Activated CD8-positive, alpha-beta memory T cell treated with anti-CD3 and anti-CD28 coated beads, Interleukin-2, amount 10 ng/mL, durations not matched to agents 7 days and 5 days (primary cell): ENCODE data around the gene TASP1. TPM values are rescaled to one million over a fixed set of nuclear protein-coding genes. Genes with fewer than 3 reads are reported as not detected.
"Not testable (repeated sequence)": the region's sequence is repeated elsewhere in the genome, so short reads cannot be mapped to it uniquely, and the experiment has no call there.

Experiments used
- ATAC-seq: fragments of 150-1000 bp; cut with Tn5 transposase; one replicate; pipeline ENCODE4 v1.10.0; 2021; ENCODE audit warnings: moderate library complexity
- CTCF ChIA-PET: fragments of 350-600 bp; sonication (Branson Sonifier 250); formaldehyde crosslinking; loops from one replicate; lab custom pipeline; 2021; ENCODE audit warnings: antibody characterized with exemption; lab: Charles Lee
- DNase-seq: peaks from one replicate; pipeline ENCODE4 v3.0.0-alpha.2; 2020
- H3K27ac Mint-ChIP-seq: one replicate; pipeline ENCODE4 v1.8.0; 2021; ENCODE audit warnings: mild to moderate bottlenecking, mixed read lengths
- H3K27me3 Mint-ChIP-seq: one replicate; pipeline ENCODE4 v1.8.0; 2021; ENCODE audit warnings: mixed read lengths
- H3K36me3 Mint-ChIP-seq: one replicate; pipeline ENCODE4 v1.8.0; 2021; ENCODE audit warnings: mild to moderate bottlenecking, mixed read lengths
- H3K4me1 Mint-ChIP-seq: one replicate; pipeline ENCODE4 v1.8.0; 2021; ENCODE audit warnings: mixed read lengths
- H3K4me3 Mint-ChIP-seq: one replicate; pipeline ENCODE4 v1.8.0; 2021; ENCODE audit warnings: mild to moderate bottlenecking, moderate library complexity, mixed read lengths
- H3K9me3 Mint-ChIP-seq: one replicate; pipeline ENCODE4 v1.8.0; 2022; ENCODE audit warnings: low read depth, mixed read lengths
- total RNA-seq, 2 experiments: library from RNA; stranded (reverse); gene quantifications; one replicate each; pipeline ENCODE4 v1.2.3, GENCODE V29; 2021

Gene TASP1
- total RNA-seq, 2 experiments from 2014 or later = 10.3 to 11.7 TPM

DNA sequence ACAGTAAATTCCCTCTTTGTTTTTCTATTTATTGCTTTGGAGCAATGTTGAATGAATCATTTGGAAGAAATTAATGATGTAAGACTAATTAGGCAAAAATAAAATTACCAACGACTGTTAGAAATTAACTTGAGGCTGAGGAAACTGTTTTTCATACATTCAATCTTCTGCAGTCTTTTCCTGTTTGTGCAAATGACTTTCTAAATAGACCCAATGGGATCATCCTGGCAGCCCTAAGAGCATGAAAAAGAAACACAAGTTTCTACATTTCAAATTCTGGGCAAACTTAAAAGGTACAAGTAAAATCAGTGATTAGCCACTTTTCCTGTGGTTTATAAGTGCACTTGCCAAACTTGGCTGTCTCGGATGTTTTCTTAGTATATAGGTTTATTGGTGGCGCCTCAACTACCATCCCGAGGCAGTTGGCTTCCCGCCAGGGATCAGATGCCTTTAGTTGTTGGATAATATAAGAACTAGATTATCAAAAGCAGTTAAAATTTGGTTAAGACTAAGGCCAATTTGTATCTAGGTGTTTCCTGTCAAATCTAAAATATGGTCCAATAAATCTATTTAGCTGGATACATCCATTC lies 236.5 kb downstream of the TASP1 start:
- H3K4me1 Mint-ChIP-seq = peaks cover 3% of the 10 kb centered on the region
- DNase-seq (no peak), ATAC-seq (no peak)
- H3K27ac Mint-ChIP-seq = no peak overlapping the region
- H3K27me3 Mint-ChIP-seq = no peaks in the 10 kb centered on the region
- no peak overlapping the region for H3K4me3 Mint-ChIP-seq
- CTCF ChIA-PET = no interaction called here
- no peaks in the 10 kb centered on the region for H3K36me3 Mint-ChIP-seq
- no peaks in the 10 kb centered on the region for H3K9me3 Mint-ChIP-seq

DNA sequence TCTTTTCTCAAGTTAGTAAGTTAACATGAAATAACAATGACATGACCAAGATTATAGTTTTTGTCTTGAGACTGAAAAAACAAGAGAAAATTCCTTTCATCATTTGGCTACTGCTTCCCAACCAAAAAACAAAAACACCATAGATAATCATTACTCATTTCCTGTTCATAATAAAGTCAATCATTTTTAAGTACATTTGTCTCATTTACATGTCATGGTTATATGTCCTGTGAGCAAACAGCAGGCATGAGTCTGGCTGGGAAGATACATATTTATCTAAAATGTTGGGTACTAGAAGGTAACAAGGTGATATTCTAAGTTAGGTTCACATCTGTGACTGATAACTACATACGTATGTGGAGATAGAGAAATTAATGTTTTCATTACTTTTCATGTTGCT lies 237.1 kb downstream of the TASP1 start:
- DNase-seq = no peak
- Mint-ChIP-seq H3K9me3 (no peaks in the 10 kb centered on the region), H3K27me3 (no peaks in the 10 kb centered on the region), H3K36me3 (no peaks in the 10 kb centered on the region), H3K4me3 (no peak overlapping the region), H3K4me1 (peaks cover 4% of the 10 kb centered on the region), H3K27ac (no peak overlapping the region)
- CTCF ChIA-PET = no interaction called here
- no peak for ATAC-seq

DNA sequence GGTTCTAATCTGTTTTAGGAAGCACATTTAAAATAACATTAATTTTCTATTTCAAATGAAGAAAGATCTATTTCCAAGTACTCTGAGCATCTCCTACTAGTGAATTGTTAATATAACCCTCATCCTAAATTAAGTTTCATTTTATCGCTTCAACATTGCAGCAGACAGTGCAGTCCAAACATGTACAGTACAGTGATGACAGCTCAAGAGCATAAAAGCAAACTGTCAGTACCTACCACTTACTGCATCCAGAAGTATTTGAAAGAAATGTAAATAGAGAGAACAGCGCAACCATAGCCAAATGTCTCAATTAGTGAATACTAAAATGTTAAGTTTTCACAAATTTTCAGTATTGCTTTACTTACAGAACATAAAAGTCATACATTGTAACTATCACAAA lies 238.3 kb downstream of the TASP1 start:
- no peak for ATAC-seq
- CTCF ChIA-PET = no interaction called here
- H3K4me1 Mint-ChIP-seq = peaks cover 4% of the 10 kb centered on the region

DNA sequence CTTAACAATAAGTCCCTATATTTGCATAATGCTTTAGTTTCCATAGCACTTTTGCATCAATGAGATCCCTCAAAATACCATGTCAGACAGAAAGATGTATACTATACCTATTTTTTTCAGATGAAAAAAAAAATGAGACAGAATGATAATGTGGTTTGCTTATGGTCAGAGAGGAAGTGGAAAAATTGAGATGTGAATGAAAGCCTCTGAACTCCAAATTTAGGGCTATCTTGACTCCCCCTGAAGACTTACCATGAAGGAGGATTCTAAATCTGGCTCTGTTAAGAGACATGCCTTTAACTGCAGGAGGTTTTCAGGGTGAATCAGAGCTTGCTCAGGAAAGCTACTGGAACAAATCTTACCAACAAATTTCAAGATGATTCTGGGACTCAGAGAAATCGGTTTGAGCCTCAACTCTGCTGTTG lies 241.4 kb downstream of the TASP1 start:
- Mint-ChIP-seq H3K36me3 (no peaks in the 10 kb centered on the region), H3K27ac (no peak overlapping the region), H3K9me3 (no peaks in the 10 kb centered on the region), H3K4me3 (no peak overlapping the region), H3K4me1 (peaks cover 4% of the 10 kb centered on the region), H3K27me3 (no peaks in the 10 kb centered on the region)
- ATAC-seq (no peak), DNase-seq (no peak)
- CTCF ChIA-PET = no interaction called here

More for the DNA sequence above, 238.3 kb downstream of the TASP1 start:
- Mint-ChIP-seq H3K4me3 (no peak overlapping the region), H3K36me3 (no peaks in the 10 kb centered on the region), H3K27ac (no peak overlapping the region), H3K27me3 (no peaks in the 10 kb centered on the region), H3K9me3 (no peaks in the 10 kb centered on the region)
- no peak for DNase-seq

DNA sequence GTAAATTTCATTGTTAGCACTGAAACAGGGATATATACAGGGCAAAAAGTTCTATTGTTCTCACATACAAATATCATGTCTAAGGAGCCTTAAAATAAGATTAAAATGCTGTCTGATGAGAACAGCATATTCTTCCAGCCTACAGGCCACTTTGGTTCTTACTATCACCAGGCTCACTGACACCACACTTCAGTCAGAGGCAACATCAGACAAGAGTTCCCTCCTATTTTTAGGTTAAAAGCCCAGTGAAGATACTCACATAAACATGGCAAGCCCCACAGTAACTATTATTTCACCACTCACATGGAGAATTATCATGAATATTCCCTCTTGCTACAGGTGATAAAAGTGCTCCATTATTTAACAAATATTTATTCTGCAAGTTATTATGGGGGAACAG lies 241.9 kb downstream of the TASP1 start:
- Mint-ChIP-seq H3K27me3 (no peaks in the 10 kb centered on the region), H3K36me3 (no peaks in the 10 kb centered on the region), H3K4me1 (peaks cover 4% of the 10 kb centered on the region), H3K9me3 (no peaks in the 10 kb centered on the region), H3K4me3 (no peak overlapping the region), H3K27ac (no peak overlapping the region)
- ATAC-seq (no peak), DNase-seq (no peak)
- CTCF ChIA-PET = no interaction called here

DNA sequence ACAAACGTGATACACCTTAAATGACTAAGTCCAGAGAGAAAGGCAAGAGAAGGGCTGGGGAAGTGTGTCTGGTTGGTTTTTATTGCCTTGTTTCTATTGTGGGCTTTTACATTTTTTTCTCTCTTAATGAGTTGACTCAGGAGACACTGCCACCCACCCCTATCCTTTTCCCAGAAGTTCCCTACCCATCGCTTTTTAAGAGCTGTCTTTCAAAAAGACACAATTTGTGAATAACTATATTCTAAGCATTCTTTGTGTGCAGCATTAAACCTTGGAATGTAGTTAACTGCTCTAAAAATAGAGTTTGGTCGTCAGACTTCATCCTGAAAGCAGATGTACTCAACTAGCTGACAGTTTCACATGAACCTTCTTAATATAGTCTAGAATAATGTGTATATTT lies 242.7 kb downstream of the TASP1 start:
- Mint-ChIP-seq H3K27me3 (no peaks in the 10 kb centered on the region), H3K36me3 (no peaks in the 10 kb centered on the region), H3K4me3 (no peak overlapping the region), H3K27ac (no peak overlapping the region), H3K9me3 (no peaks in the 10 kb centered on the region), H3K4me1 (peaks cover 4% of the 10 kb centered on the region)
- DNase-seq (no peak), ATAC-seq (no peak)
- CTCF ChIA-PET = no interaction called here

DNA sequence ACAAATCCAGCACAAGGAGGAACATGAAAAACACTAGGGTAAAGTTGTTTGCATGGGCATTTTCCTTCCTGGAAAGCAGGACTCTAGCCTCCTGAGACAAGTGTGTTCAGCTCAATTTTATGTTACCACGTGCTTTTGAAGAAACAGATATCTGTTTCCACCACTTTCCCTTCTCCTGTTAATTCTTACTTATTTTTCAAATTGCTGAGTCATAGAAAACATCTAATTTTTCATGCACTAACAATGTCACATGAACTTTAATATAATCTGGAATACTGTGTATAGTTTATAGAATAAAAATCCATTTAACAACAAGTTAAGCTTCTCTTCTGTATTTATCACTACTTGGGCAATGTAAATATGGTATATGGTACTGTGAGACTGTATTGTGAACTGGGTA lies 243.5 kb downstream of the TASP1 start:
- H3K27me3 Mint-ChIP-seq = no peaks in the 10 kb centered on the region
- no peak for DNase-seq
- no peak overlapping the region for H3K4me3 Mint-ChIP-seq
- CTCF ChIA-PET = interaction anchor here (1.2 kb wide), 1 partner anchor 151 kb away, joined by 4 read pairs; no protein-coding TSS in a partner anchor
- no peak overlapping the region for H3K27ac Mint-ChIP-seq
- peaks cover 4% of the 10 kb centered on the region for H3K4me1 Mint-ChIP-seq
- no peaks in the 10 kb centered on the region for H3K9me3 Mint-ChIP-seq
- H3K36me3 Mint-ChIP-seq = no peaks in the 10 kb centered on the region
- no peak for ATAC-seq

DNA sequence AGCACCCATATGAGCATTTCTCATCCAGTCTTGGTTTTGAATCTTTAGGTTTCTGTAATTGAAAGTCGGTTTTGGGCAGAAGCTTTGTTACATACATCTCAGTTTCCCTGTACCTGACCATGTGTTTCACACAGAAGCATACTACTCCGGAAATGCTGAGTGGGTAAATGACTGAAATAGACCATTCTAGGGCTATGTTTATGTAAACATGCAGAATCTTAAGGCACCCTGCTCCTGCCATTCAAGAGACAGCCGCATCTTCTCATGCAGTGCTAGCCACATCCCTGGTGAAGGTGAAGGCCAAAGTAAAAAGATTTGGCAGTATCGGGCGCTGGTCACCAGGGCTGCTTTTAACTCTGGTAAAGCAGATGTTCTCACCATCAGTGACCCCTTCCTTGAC lies 246.3 kb downstream of the TASP1 start:
- CTCF ChIA-PET = no interaction called here
- ATAC-seq (no peak), DNase-seq (no peak)
- H3K4me1 Mint-ChIP-seq = peaks cover 2% of the 10 kb centered on the region
- no peak overlapping the region for H3K4me3 Mint-ChIP-seq
- H3K27me3 Mint-ChIP-seq = no peaks in the 10 kb centered on the region
- H3K27ac Mint-ChIP-seq = no peak overlapping the region
- no peaks in the 10 kb centered on the region for H3K9me3 Mint-ChIP-seq
- H3K36me3 Mint-ChIP-seq = peaks cover 13% of the 10 kb centered on the region

DNA sequence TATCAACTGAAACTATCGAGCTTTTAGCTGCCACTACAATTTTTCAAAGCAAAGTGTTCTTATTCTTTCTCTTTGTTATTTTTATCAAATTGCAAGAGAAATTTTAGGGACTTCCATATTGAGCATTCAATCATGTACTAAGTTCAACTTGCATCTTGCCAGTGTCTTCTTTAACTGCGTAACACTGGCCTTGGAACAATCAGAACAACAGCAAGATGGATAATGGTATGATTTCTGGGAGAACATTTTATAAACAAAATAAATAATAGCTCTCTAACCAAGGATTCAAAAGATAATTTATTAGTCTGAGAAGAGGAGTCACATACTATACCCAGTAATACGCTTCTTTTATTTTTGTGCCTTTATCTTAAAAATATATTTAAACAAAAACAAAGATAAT lies 249.6 kb downstream of the TASP1 start:
- H3K27ac Mint-ChIP-seq = no peak overlapping the region
- H3K27me3 Mint-ChIP-seq = no peaks in the 10 kb centered on the region
- no peak for DNase-seq
- H3K9me3 Mint-ChIP-seq = peaks cover 4% of the 10 kb centered on the region
- peaks cover 25% of the 10 kb centered on the region for H3K36me3 Mint-ChIP-seq
- H3K4me3 Mint-ChIP-seq = no peak overlapping the region
- no peak for ATAC-seq
- no peaks in the 10 kb centered on the region for H3K4me1 Mint-ChIP-seq
- CTCF ChIA-PET = no interaction called here

DNA sequence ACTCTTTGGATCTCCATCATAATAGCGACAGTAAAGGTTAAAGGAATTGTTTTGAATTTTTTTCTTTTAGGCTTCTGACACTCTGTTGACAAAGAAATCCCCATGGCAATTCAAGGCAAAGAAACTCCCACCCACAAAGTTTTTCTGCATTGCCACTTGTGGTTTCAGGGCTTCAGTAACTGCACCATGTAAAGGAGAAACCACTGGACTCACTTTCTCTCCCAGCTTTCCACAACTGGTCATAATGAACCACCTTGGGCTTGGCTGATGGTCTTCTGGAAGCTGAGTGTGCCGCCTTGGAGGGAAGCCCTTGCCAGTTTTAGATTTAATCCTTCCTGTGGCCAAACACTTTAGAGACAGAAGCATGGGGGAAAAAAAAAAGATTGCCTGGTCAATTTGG lies 254.6 kb downstream of the TASP1 start:
- no peak overlapping the region for H3K27ac Mint-ChIP-seq
- no peak for DNase-seq
- H3K27me3 Mint-ChIP-seq = no peaks in the 10 kb centered on the region
- CTCF ChIA-PET = no interaction called here
- peaks cover 23% of the 10 kb centered on the region for H3K36me3 Mint-ChIP-seq
- peaks cover 8% of the 10 kb centered on the region for H3K9me3 Mint-ChIP-seq
- no peak overlapping the region for H3K4me3 Mint-ChIP-seq
- no peak for ATAC-seq
- no peaks in the 10 kb centered on the region for H3K4me1 Mint-ChIP-seq

DNA sequence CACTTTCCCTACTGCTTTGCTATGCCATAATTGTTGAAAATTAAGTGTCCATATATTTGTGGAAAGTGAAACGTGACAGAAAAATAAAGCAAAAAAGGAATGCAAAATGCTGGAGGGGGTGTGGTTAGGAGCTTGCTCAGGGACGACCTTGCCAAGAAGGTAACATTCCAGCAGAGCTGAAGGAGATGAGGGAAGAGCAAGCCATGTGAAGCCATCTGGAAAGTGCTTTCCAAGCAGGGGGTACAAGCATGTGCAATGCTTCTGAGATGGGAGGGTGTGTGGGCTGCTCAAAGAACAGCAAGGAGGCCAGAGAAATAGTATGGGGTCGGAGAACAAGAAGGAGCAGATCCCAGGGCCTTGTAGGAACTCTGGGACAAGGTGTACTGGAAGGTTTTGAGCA lies 255.9 kb downstream of the TASP1 start:
- ATAC-seq (no peak), DNase-seq (no peak)
- no peaks in the 10 kb centered on the region for H3K4me1 Mint-ChIP-seq
- peaks cover 17% of the 10 kb centered on the region for H3K36me3 Mint-ChIP-seq
- H3K27ac Mint-ChIP-seq = no peak overlapping the region
- no peak overlapping the region for H3K4me3 Mint-ChIP-seq
- CTCF ChIA-PET = no interaction called here
- no peaks in the 10 kb centered on the region for H3K27me3 Mint-ChIP-seq
- peaks cover 10% of the 10 kb centered on the region for H3K9me3 Mint-ChIP-seq

DNA sequence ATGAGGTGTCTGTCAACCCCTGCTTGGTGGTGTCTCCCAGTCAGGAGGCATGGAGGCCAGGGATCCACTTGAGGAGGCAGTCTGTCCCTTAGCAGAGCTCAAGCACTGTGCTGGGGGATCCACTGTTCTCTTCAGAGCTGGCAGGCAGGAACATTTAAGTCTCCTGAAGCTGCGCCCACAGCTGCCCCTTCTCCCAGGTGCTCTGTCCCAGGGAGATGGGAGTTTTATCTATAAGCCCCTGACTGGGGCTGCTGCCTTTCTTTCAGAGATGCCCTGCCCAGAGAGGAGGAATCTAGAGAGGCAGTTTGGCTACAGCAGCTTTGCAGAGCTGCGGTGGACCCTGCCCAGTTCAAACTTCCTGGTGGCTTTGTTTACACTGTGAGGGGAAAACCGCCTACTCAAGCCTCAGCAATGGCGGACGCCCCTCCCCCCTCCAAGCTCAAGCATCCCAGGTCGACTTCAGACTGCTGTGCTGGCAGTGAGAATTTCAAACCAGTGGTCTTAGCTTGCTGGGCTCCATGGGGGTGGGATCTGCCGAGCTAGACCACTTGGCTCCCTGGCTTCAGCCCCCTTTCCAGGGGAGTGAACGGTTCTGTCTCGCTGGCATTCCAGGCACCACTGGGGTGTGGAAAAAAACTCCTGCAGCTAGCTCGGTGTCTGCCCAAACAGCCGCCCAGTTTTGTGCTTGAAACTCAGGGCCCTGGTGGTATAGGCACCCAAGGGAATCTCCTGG lies 258.1 kb downstream of the TASP1 start:
- H3K27me3 Mint-ChIP-seq, H3K36me3 Mint-ChIP-seq, DNase-seq, CTCF ChIA-PET, H3K27ac Mint-ChIP-seq, H3K4me3 Mint-ChIP-seq, ATAC-seq, H3K4me1 Mint-ChIP-seq: not testable (repeated sequence)
- H3K9me3 Mint-ChIP-seq = peaks cover 11% of the 10 kb centered on the region

DNA sequence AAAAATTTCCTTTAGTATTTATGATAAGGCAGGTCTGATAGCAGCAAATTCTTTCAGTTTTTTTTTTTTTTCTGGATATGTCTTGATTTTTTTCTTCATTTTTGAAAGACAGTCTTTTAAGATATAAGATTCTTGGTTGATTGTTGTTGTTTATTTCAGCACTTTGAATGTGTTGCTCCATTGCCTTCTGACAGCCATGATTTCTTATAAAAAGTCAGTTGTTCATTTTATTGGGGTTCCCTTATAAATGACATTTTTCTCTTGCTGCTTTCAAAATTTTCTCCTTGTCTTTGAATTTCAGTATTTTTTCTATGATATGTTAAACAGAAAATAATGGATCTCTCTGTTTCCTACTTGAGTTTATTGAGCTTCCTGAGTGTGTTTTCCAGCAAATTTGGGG lies 265.3 kb downstream of the TASP1 start:
- DNase-seq (no peak), ATAC-seq (no peak)
- no peaks in the 10 kb centered on the region for H3K36me3 Mint-ChIP-seq
- no peaks in the 10 kb centered on the region for H3K27me3 Mint-ChIP-seq
- H3K27ac Mint-ChIP-seq = no peak overlapping the region
- peaks cover 14% of the 10 kb centered on the region for H3K9me3 Mint-ChIP-seq
- H3K4me1 Mint-ChIP-seq = no peaks in the 10 kb centered on the region
- CTCF ChIA-PET = no interaction called here
- H3K4me3 Mint-ChIP-seq = no peak overlapping the region
